K562 (cell line): ENCODE results near the gene FAM227A. TPM values are rescaled to one million over a fixed set of nuclear protein-coding genes. Genes with fewer than 3 reads are reported as not detected.

Experiments used
- ATAC-seq: fragments of 200-7000 bp; cut with Tn5 transposase; 3 replicates; pipeline ENCODE4 v1.9.1; 2020; ENCODE audit warnings: moderate library complexity
- BruUV-seq: library from RNA; stranded (reverse); fragments of 400-500 nt; replicated peaks from 2 replicates; lab custom pipeline; 2021; lab: Mats Ljungman, UMichigan
- CTCF ChIA-PET: fragments of 300-600 bp; formaldehyde crosslinking; extraction: SDS; loops from one replicate; lab custom pipeline; 2021; ENCODE audit warnings: low intra/inter-chr PET ratio; lab: Yijun Ruan, JAX
- POLR2A ChIA-PET: fragments of 300-600, 350-650 bp; sonication (Branson Sonifier 250); formaldehyde crosslinking; extraction: SDS; loops from one replicate; lab custom pipeline; 2021; ENCODE audit warnings: antibody characterized with exemption, inconsistent platforms; lab: Yijun Ruan, JAX
- DNase-seq, 4 experiments: peaks; one replicate each; pipeline versions ENCODE4 v3.0.0 to v3.0.0-alpha.2; 2011 to 2018; ENCODE audit warnings: low spot score in 3 of 4, mixed read lengths in 3 of 4; ENCODE audit errors: extremely low read depth in 1 of 4
- FAIRE-seq: peaks from 2 replicates; lab custom pipeline; 2011; peaks lifted over from hg19 to GRCh38; lab: Jason Lieb, UNC
- H2AFZ ChIP-seq: 2 replicates; pipeline ENCODE4 v1.6.0; 2011; ENCODE audit warnings: low read depth, low read length, control low read depth, inconsistent platforms
- H3K27ac ChIP-seq: fragments of 200-600 bp; 3 replicates; pipeline ENCODE4 v1.8.0; 2011; ENCODE audit warnings: low read depth, mild to moderate bottlenecking, control low read depth, inconsistent platforms, low read length, moderate library complexity, mixed read lengths; ENCODE audit errors: extremely low read depth
- H3K27me3 ChIP-seq, 2 experiments: fragments of 300-600 bp in 1 of 2; 2 replicates in 1 of 2; 3 replicates in 1 of 2; pipeline versions ENCODE4 v1.6.0 to v1.8.0; 2011; ENCODE audit warnings: inconsistent platforms in 2 of 2, low read length in 2 of 2, mild to moderate bottlenecking in 1 of 2, mixed read lengths in 1 of 2, moderate library complexity in 1 of 2; ENCODE audit not compliant: control insufficient read depth in 2 of 2, insufficient read depth in 2 of 2
- H3K36me3 ChIP-seq: fragments of 300-600 bp; 3 replicates; pipeline ENCODE4 v1.8.0; 2011; ENCODE audit warnings: mild to moderate bottlenecking, low read length, inconsistent platforms; ENCODE audit not compliant: control insufficient read depth, insufficient read depth
- H3K4me1 ChIP-seq, 2 experiments: fragments of 200-600 bp in 1 of 2; replicated peaks in 1 of 2; 2 replicates in 1 of 2; 3 replicates in 1 of 2; pipeline versions ENCODE4 v1.5.1 to v1.8.0; 2011; ENCODE audit warnings: inconsistent platforms in 2 of 2, low read length in 2 of 2, mild to moderate bottlenecking in 1 of 2, mixed read lengths in 1 of 2, moderate library complexity in 1 of 2; ENCODE audit not compliant: control insufficient read depth in 2 of 2, insufficient read depth in 2 of 2
- H3K4me2 ChIP-seq: 2 replicates; pipeline ENCODE4 v1.6.1; 2011; ENCODE audit warnings: low read length, control low read depth, inconsistent platforms, mixed read lengths; ENCODE audit not compliant: insufficient read depth
- H3K4me3 ChIP-seq: fragments of 200-600 bp; sonication (generic), shearing (Covaris generic); 2 replicates; pipeline ENCODE4 v1.5.1; 2016; ENCODE audit warnings: control low read depth, inconsistent platforms
- H3K79me2 ChIP-seq: fragments of 200-600 bp; 3 replicates; pipeline ENCODE4 v1.8.0; 2011; ENCODE audit warnings: low read length, inconsistent platforms; ENCODE audit not compliant: control insufficient read depth, insufficient read depth
- H3K9ac ChIP-seq, 2 experiments: 2 replicates each; pipeline versions ENCODE4 v1.6.0 to v1.6.1; 2011; ENCODE audit warnings: low read depth in 2 of 2, low read length in 2 of 2, control low read depth in 1 of 2, inconsistent platforms in 1 of 2, mild to moderate bottlenecking in 1 of 2, mixed read lengths in 1 of 2; ENCODE audit not compliant: insufficient read depth in 1 of 2
- H3K9me1 ChIP-seq: one replicate; pipeline ENCODE4 v1.6.0; 2011; ENCODE audit warnings: inconsistent platforms, mild to moderate bottlenecking, low read length, moderate library complexity; ENCODE audit not compliant: control insufficient read depth, insufficient read depth
- H3K9me3 ChIP-seq: replicated peaks from 2 replicates; pipeline ENCODE4 v1.5.1; 2011; ENCODE audit warnings: low read depth, low read length, inconsistent platforms; ENCODE audit not compliant: control insufficient read depth, insufficient read depth
- H4K20me1 ChIP-seq: replicated peaks from 2 replicates; pipeline ENCODE4 v1.6.1; 2011; ENCODE audit warnings: low read length, inconsistent platforms, mixed read lengths; ENCODE audit not compliant: control insufficient read depth, insufficient read depth
- BRF2 ChIP-seq: IDR thresholded peaks from 3 replicates; pipeline ENCODE4 v1.6.1; 2011; ENCODE audit warnings: borderline replicate concordance, mild to moderate bottlenecking; ENCODE audit not compliant: insufficient read length, insufficient read depth
- CC2D1A ChIP-seq: fragments of 450-650 bp; IDR thresholded peaks from 2 replicates; pipeline ENCODE4 v1.6.1; 2017; ENCODE audit warnings: mild to moderate bottlenecking
- FOSL1 ChIP-seq: fragments of 200-800 bp; sonication (Bioruptor generic); conservative IDR thresholded peaks from 2 replicates; pipeline ENCODE4 v1.6.1; 2016; ENCODE audit warnings: missing genetic modification characterization, missing compliant biosample characterization
- NCOR1 ChIP-seq: fragments of 450-650 bp; IDR thresholded peaks from 2 replicates; pipeline ENCODE4 v1.6.1; 2016; ENCODE audit warnings: mild to moderate bottlenecking, moderate library complexity
- RNF219 ChIP-seq: fragments of 250-450 bp; sonication (Bioruptor Pico); IDR thresholded peaks from 2 replicates; pipeline ENCODE4 v1.5.0; 2022; ENCODE audit warnings: mild to moderate bottlenecking
- ZNF592 ChIP-seq: fragments of 450-650 bp; IDR thresholded peaks from 2 replicates; pipeline ENCODE4 v1.6.1; 2017; ENCODE audit warnings: antibody characterized with exemption, mild to moderate bottlenecking
- WGBS: fragments of 100-300 bp; shearing (Covaris generic); methylation state at CpG from one replicate; pipeline ENCODE4 v1.1.6; 2016; ENCODE audit warnings: low coverage, mixed read lengths; ENCODE audit not compliant: insufficient coverage; ENCODE audit errors: missing lambda C conversion rate; 5-methylcytosine and 5-hydroxymethylcytosine counted together
- in situ Hi-C: fragments of 300-500 bp; cut with MboI; formaldehyde crosslinking; loops from 4 replicates; pipeline ENCODE4 v1.15.0; 2018; ENCODE audit warnings: inconsistent platforms, mixed read lengths
- intact Hi-C: fragments of 100-400 bp; cut with micrococcal nuclease; formaldehyde crosslinking; loops from 2 replicates; pipeline ENCODE4 v1.14.2; 2022
- polyA plus RNA-seq, 8 experiments: library from polyadenylated mRNA; depleted of rRNA in 4 of 8; stranded (reverse) in 5 of 8; unstranded in 3 of 8; fragments of >200 nt; fragmentation: Nextera tagmentation in 2 of 8; fragmentation: Illumina TruSeq in 1 of 8; extraction: Ambion mirVana in 2 of 8; extraction: Trizol in 1 of 8; gene quantifications; 2 replicates each; pipeline versions ENCODE4 v1.2.1 to v1.2.3, GENCODE V29; 2011 to 2014; ENCODE audit warnings: inconsistent platforms in 1 of 8, missing spikeins in 1 of 8
- total RNA-seq, 7 experiments: library from RNA; depleted of rRNA in 6 of 7; stranded (reverse); fragments of >200 nt in 6 of 7; fragmentation: Illumina TruSeq in 2 of 7; extraction: Trizol in 2 of 7; gene quantifications; 2 replicates each; pipeline versions ENCODE4 v1.2.1 to v1.2.3, GENCODE V29; 2011 to 2021; ENCODE audit warnings: low replicate concordance in 1 of 7
- TF ChIP-seq, protein P1 (sequence below): fragments of 250-450 bp; sonication (Bioruptor Pico); IDR thresholded peaks from 2 replicates; pipeline ENCODE4 v1.4.0; 2020; ENCODE audit warnings: borderline replicate concordance

The FAM227A gene
- total and polyA plus RNA-seq, 9 of the 15 experiments (the other 6 are each of a cell fraction or from before 2014, with no cell fraction given), result 0.10 to 2.2 (median 0.83) TPM

- peak overlapping the region; percentile 83 for H3K4me2 ChIP-seq
- peak overlapping the region; percentile 89; the same call in 1 of the 2 replicates for H3K4me3 ChIP-seq
- peaks cover 34 to 45% of the 10 kb centered on the region in 2 experiments; a peak in 4 of 5 replicates for H3K4me1 ChIP-seq
- ChIA-PET POLR2A (interaction anchor here (0.6 to 3.2 kb wide), 8 partner anchors 10 to 250 kb away, joined by 3 to 12 read pairs (median 4); partner anchors contain the start of gene TOMM22), CTCF (no interaction called here)
- peak overlapping the region; percentile 57 to 73; a peak in 3 of 4 replicates for H3K9ac ChIP-seq
- H3K79me2 ChIP-seq, result peaks cover 84% of the 10 kb centered on the region
- H3K9me3 ChIP-seq, result no peaks in the 10 kb centered on the region
- DNase-seq (peak in 2 of 4 experiments; percentile 29 to 43), ATAC-seq (no peak), FAIRE-seq (peak; percentile 52)
- in situ Hi-C loops (no loop called here), intact Hi-C loops (no loop called here)
- peaks cover 49% of the 10 kb centered on the region for H3K36me3 ChIP-seq
- H3K9me1 ChIP-seq, result peaks cover 3% of the 10 kb centered on the region
- no peak overlapping the region for H2AFZ ChIP-seq
- peak overlapping the region; percentile 50 for H3K27ac ChIP-seq
- BruUV-seq, result no TSS peak
- 26% methylated on average over 3 of the region's 3 CpGs for whole genome bisulfite sequencing
- no peaks in the 10 kb centered on the region for H3K27me3 ChIP-seq
- no peaks in the 10 kb centered on the region; the same call in 1 of the 2 replicates for H4K20me1 ChIP-seq
- TF ChIP-seq NCOR1, result no peak
- TF ChIP-seq CC2D1A, result no peak
- 0 out of 2 replicates have a peak, but pooled peaks have one; percentile 17 for TF ChIP-seq ZNF592
- no peak for TF ChIP-seq BRF2
- TF ChIP-seq, protein P1, sequence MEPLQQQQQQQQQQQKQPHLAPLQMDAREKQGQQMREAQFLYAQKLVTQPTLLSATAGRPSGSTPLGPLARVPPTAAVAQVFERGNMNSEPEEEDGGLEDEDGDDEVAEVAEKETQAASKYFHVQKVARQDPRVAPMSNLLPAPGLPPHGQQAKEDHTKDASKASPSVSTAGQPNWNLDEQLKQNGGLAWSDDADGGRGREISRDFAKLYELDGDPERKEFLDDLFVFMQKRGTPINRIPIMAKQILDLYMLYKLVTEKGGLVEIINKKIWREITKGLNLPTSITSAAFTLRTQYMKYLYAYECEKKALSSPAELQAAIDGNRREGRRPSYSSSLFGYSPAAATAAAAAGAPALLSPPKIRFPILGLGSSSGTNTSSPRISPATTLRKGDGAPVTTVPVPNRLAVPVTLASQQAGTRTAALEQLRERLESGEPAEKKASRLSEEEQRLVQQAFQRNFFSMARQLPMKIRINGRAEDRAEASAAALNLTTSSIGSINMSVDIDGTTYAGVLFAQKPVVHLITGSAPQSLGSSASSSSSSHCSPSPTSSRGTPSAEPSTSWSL, result no peak
- TF ChIP-seq FOSL1, result peak; percentile 72
- TF ChIP-seq RNF219 (CRISPR knock-in tag), result no peak
These were observed 40.6 kb upstream of the FAM227A start for GRCh38 chr22:38696606-38697424.
